Naive thymus-derived CD4-positive, alpha-beta T cell (primary cell): ENCODE results near the gene JAK1. TPM values are rescaled to one million over a fixed set of nuclear protein-coding genes. Genes with fewer than 3 reads are reported as not detected.

Experiments used
- ATAC-seq: fragments of 150-1000 bp; cut with Tn5 transposase; 2 replicates; pipeline ENCODE4 v1.10.0; 2021; ENCODE audit warnings: mild to moderate bottlenecking, moderate library complexity
- CTCF ChIA-PET: fragments of 350-600 bp; sonication (Branson Sonifier 250); formaldehyde crosslinking; loops from one replicate; lab custom pipeline; 2021; ENCODE audit warnings: antibody characterized with exemption; lab: Charles Lee
- POLR2A ChIA-PET: fragments of 350-600 bp; sonication (Branson Sonifier 250); formaldehyde crosslinking; loops from one replicate; lab custom pipeline; 2021; ENCODE audit warnings: antibody characterized with exemption, inconsistent platforms; lab: Charles Lee
- DNase-seq, 9 donors: peaks; one replicate each; pipeline versions ENCODE4 v3.0.0 to v3.0.0-alpha.2; 2020 to 2022; ENCODE audit warnings: mixed read lengths in 1 of 9
- H3K27ac ChIP-seq: one replicate; pipeline ENCODE4 v1.7.0; 2013; ENCODE audit warnings: mild to moderate bottlenecking, low read depth, low read length, moderate library complexity
- H3K27me3 ChIP-seq, 2 donors: one replicate each; pipeline ENCODE4 v1.7.0; 2013; ENCODE audit warnings: low read length in 2 of 2, mild to moderate bottlenecking in 2 of 2, moderate library complexity in 2 of 2; ENCODE audit not compliant: control insufficient read depth in 2 of 2, insufficient read depth in 2 of 2
- H3K36me3 ChIP-seq, 3 experiments: 1 replicate in 2 of 3; 2 replicates in 1 of 3; pipeline ENCODE4 v1.7.0; 2013; ENCODE audit warnings: low read length in 3 of 3, mild to moderate bottlenecking in 3 of 3, moderate library complexity in 1 of 3; ENCODE audit not compliant: insufficient read depth in 3 of 3, control insufficient read depth in 2 of 3
- H3K4me1 ChIP-seq, 2 donors: one replicate each; pipeline ENCODE4 v1.7.0; 2013; ENCODE audit warnings: low read length in 2 of 2, mild to moderate bottlenecking in 2 of 2, moderate library complexity in 1 of 2; ENCODE audit not compliant: control insufficient read depth in 2 of 2, insufficient read depth in 2 of 2
- H3K4me3 ChIP-seq: 2 replicates; pipeline ENCODE4 v1.7.0; 2013; ENCODE audit warnings: mild to moderate bottlenecking, low read length
- H3K9me3 ChIP-seq, 3 experiments: 1 replicate in 2 of 3; 2 replicates in 1 of 3; pipeline ENCODE4 v1.7.0; 2013; ENCODE audit warnings: low read length in 3 of 3; ENCODE audit not compliant: control insufficient read depth in 2 of 3
- H3K27ac Mint-ChIP-seq, 9 donors: one replicate each; pipeline ENCODE4 v1.8.0; 2020 to 2022; ENCODE audit warnings: mixed read lengths in 9 of 9, mild to moderate bottlenecking in 8 of 9, moderate library complexity in 5 of 9, inconsistent platforms in 2 of 9
- H3K27me3 Mint-ChIP-seq, 5 donors: one replicate each; pipeline ENCODE4 v1.8.0; 2021 to 2022; ENCODE audit warnings: mixed read lengths in 5 of 5, mild to moderate bottlenecking in 1 of 5
- H3K36me3 Mint-ChIP-seq, 5 donors: one replicate each; pipeline ENCODE4 v1.8.0; 2020 to 2022; ENCODE audit warnings: mixed read lengths in 5 of 5, mild to moderate bottlenecking in 3 of 5, inconsistent platforms in 1 of 5
- H3K4me1 Mint-ChIP-seq, 7 donors: one replicate each; pipeline ENCODE4 v1.8.0; 2020 to 2022; ENCODE audit warnings: mixed read lengths in 7 of 7, mild to moderate bottlenecking in 3 of 7, inconsistent platforms in 1 of 7
- H3K4me3 Mint-ChIP-seq, 10 donors: one replicate each; pipeline ENCODE4 v1.8.0; 2020 to 2022; ENCODE audit warnings: mild to moderate bottlenecking in 10 of 10, mixed read lengths in 10 of 10, moderate library complexity in 6 of 10, inconsistent platforms in 2 of 10
- H3K9me3 Mint-ChIP-seq, 11 donors: one replicate each; pipeline ENCODE4 v1.8.0; 2020 to 2022; ENCODE audit warnings: mixed read lengths in 11 of 11, mild to moderate bottlenecking in 4 of 11, inconsistent platforms in 1 of 11, moderate library complexity in 1 of 11
- intact Hi-C, 2 donors: fragments of 100-400 bp; cut with micrococcal nuclease; formaldehyde crosslinking; loops; one replicate each; pipeline ENCODE4 v1.15.1; 2023
- polyA plus RNA-seq, 2 donors: library from polyadenylated mRNA; unstranded; fragments of 300-500 nt; fragmentation: Illumina TruSeq; gene quantifications; one replicate each; pipeline ENCODE4 v1.2.3, GENCODE V29; 2021
- total RNA-seq, 6 experiments: library from RNA in 5 of 6; stranded (reverse) in 5 of 6; gene quantifications; 1 replicate in 5 of 6; 2 replicates in 1 of 6; pipeline ENCODE4 v1.2.3 and lab custom pipeline; 2021 to 2026

JAK1 gene
- total and polyA plus RNA-seq, 7 experiments from 2014 or later, result 197 to 365 (median 265) TPM

- ATAC-seq, result no peak
- H3K27me3 ChIP-seq, result no peaks in the 10 kb centered on the region
- Mint-ChIP-seq H3K4me1 (peaks cover 29 to 48% (median 39%) of the 10 kb centered on the region in 7 donors), H3K36me3 (peaks cover 20 to 72% (median 52%) of the 10 kb centered on the region in 5 donors), H3K4me3 (no peak overlapping the region), H3K27me3 (no peaks in the 10 kb centered on the region), H3K27ac (peak overlapping the region in 7 of 9 donors; percentile 32 to 88 (median 69)), H3K9me3 (peaks cover 0 to 5% (median 0%) of the 10 kb centered on the region in 11 donors)
- no peak overlapping the region for H3K27ac ChIP-seq
- intact Hi-C loops, result loop anchor here in 1 of 2 donors (5.0 kb wide), 1 partner anchor 61 kb away; no protein-coding TSS in a partner anchor
- no peaks in the 10 kb centered on the region for H3K9me3 ChIP-seq
- peaks cover 15 to 30% of the 10 kb centered on the region in 2 donors for H3K4me1 ChIP-seq
- peaks cover 16 to 72% (median 30%) of the 10 kb centered on the region in 3 experiments for H3K36me3 ChIP-seq
- H3K4me3 ChIP-seq, result no peak overlapping the region
- ChIA-PET POLR2A (no interaction called here), CTCF (no interaction called here)
- DNase-seq, result no peak
These were observed 104.7 kb downstream of the JAK1 start for GRCh38 chr1:64861611-64862010.

- Histone ChIP-seq H3K9me3 (no peaks in the 10 kb centered on the region), H3K27me3 (no peaks in the 10 kb centered on the region), H3K4me3 (no peak overlapping the region), H3K36me3 (peaks cover 44 to 95% (median 46%) of the 10 kb centered on the region in 3 experiments), H3K4me1 (peaks cover 0 to 7% of the 10 kb centered on the region in 2 donors), H3K27ac (no peak overlapping the region)
- H3K27ac Mint-ChIP-seq, result peak overlapping the region in 3 of 9 donors; percentile 26 to 67 (median 51)
- H3K4me3 Mint-ChIP-seq, result no peak overlapping the region
- no peak for DNase-seq
- peaks cover 19 to 77% (median 46%) of the 10 kb centered on the region in 5 donors for H3K36me3 Mint-ChIP-seq
- no peak for ATAC-seq
- peaks cover 8 to 29% (median 22%) of the 10 kb centered on the region in 7 donors for H3K4me1 Mint-ChIP-seq
- H3K27me3 Mint-ChIP-seq, result no peaks in the 10 kb centered on the region
- POLR2A ChIA-PET, result interaction anchor here (1.1 kb wide), 1 partner anchor 9 kb away, joined by 3 read pairs; no protein-coding TSS in a partner anchor
- CTCF ChIA-PET, result interaction anchor here (0.6 to 1.1 kb wide), 2 partner anchors 105 to 197 kb away, joined by 3 read pairs; no protein-coding TSS in a partner anchor
- H3K9me3 Mint-ChIP-seq, result peaks cover 0 to 7% (median 0%) of the 10 kb centered on the region in 11 donors
- intact Hi-C loops, result no loop called here
These were observed 109.0 kb downstream of the JAK1 start for GRCh38 chr1:64857347-64857746.

- H3K9me3 ChIP-seq, result no peaks in the 10 kb centered on the region
- no peak overlapping the region for H3K27ac ChIP-seq
- H3K27me3 ChIP-seq, result no peaks in the 10 kb centered on the region
- DNase-seq, result no peak
- peaks cover 0 to 7% of the 10 kb centered on the region in 2 donors for H3K4me1 ChIP-seq
- CTCF ChIA-PET, result interaction anchor here (1.1 kb wide), 1 partner anchor 106 kb away, joined by 3 read pairs; no protein-coding TSS in a partner anchor
- H3K36me3 ChIP-seq, result peaks cover 44 to 95% (median 46%) of the 10 kb centered on the region in 3 experiments
- Mint-ChIP-seq H3K4me3 (no peak overlapping the region), H3K9me3 (peaks cover 0 to 7% (median 0%) of the 10 kb centered on the region in 11 donors), H3K27me3 (no peaks in the 10 kb centered on the region), H3K36me3 (peaks cover 23 to 78% (median 46%) of the 10 kb centered on the region in 5 donors), H3K27ac (peak overlapping the region in 2 of 9 donors; percentile 20 to 67), H3K4me1 (peaks cover 5 to 23% (median 15%) of the 10 kb centered on the region in 7 donors)
- POLR2A ChIA-PET, result interaction anchor here (1.1 kb wide), 1 partner anchor 10 kb away, joined by 3 read pairs; no protein-coding TSS in a partner anchor
- no peak overlapping the region for H3K4me3 ChIP-seq
- ATAC-seq, result no peak
- intact Hi-C loops, result no loop called here
These were observed 109.8 kb downstream of the JAK1 start for GRCh38 chr1:64856553-64856952.

GRCh38 chr1:64855557-64855956 lies 110.8 kb downstream of the JAK1 start:
- Histone ChIP-seq H3K9me3 (no peaks in the 10 kb centered on the region), H3K27ac (no peak overlapping the region), H3K36me3 (peaks cover 44 to 95% (median 46%) of the 10 kb centered on the region in 3 experiments), H3K4me1 (peaks cover 0 to 7% of the 10 kb centered on the region in 2 donors), H3K27me3 (no peaks in the 10 kb centered on the region), H3K4me3 (no peak overlapping the region)
- Mint-ChIP-seq H3K4me3 (no peak overlapping the region), H3K27me3 (no peaks in the 10 kb centered on the region), H3K4me1 (peaks cover 1 to 15% (median 9%) of the 10 kb centered on the region in 7 donors), H3K9me3 (peaks cover 0 to 3% (median 0%) of the 10 kb centered on the region in 11 donors), H3K36me3 (peaks cover 17 to 77% (median 42%) of the 10 kb centered on the region in 5 donors), H3K27ac (no peak overlapping the region)
- no peak for ATAC-seq
- no peak for DNase-seq
- intact Hi-C loops, result no loop called here
- ChIA-PET POLR2A (interaction anchor here (0.6 kb wide), 2 partner anchors 8 to 113 kb away, joined by 3 read pairs; no protein-coding TSS in a partner anchor), CTCF (no interaction called here)

- Histone ChIP-seq H3K4me3 (no peak overlapping the region), H3K4me1 (peaks cover 0 to 5% of the 10 kb centered on the region in 2 donors), H3K27me3 (no peaks in the 10 kb centered on the region), H3K36me3 (peaks cover 40 to 99% (median 46%) of the 10 kb centered on the region in 3 experiments), H3K27ac (no peak overlapping the region), H3K9me3 (no peaks in the 10 kb centered on the region)
- H3K4me1 Mint-ChIP-seq, result peaks cover 0 to 12% (median 6%) of the 10 kb centered on the region in 7 donors
- ATAC-seq, result no peak
- intact Hi-C loops, result no loop called here
- ChIA-PET POLR2A (no interaction called here), CTCF (no interaction called here)
- no peaks in the 10 kb centered on the region for H3K27me3 Mint-ChIP-seq
- DNase-seq, result no peak
- H3K27ac Mint-ChIP-seq, result peak overlapping the region in 7 of 9 donors; percentile 17 to 88 (median 65)
- H3K36me3 Mint-ChIP-seq, result peaks cover 14 to 83% (median 37%) of the 10 kb centered on the region in 5 donors
- no peak overlapping the region for H3K4me3 Mint-ChIP-seq
- peaks cover 0 to 3% (median 0%) of the 10 kb centered on the region in 11 donors for H3K9me3 Mint-ChIP-seq
These were observed 111.7 kb downstream of the JAK1 start for GRCh38 chr1:64854674-64855073.

GRCh38 chr1:64851664-64852063 lies 114.7 kb downstream of the JAK1 start:
- H3K4me1 ChIP-seq, result no peaks in the 10 kb centered on the region
- H3K27me3 ChIP-seq, result no peaks in the 10 kb centered on the region
- CTCF ChIA-PET, result no interaction called here
- no peak for ATAC-seq
- no peak overlapping the region for H3K27ac ChIP-seq
- H3K9me3 Mint-ChIP-seq, result peaks cover 0 to 2% (median 0%) of the 10 kb centered on the region in 11 donors
- peak overlapping the region in 7 of 9 donors; percentile 33 to 65 (median 56) for H3K27ac Mint-ChIP-seq
- intact Hi-C loops, result no loop called here
- peaks cover 8 to 74% (median 19%) of the 10 kb centered on the region in 5 donors for H3K36me3 Mint-ChIP-seq
- no peak overlapping the region for H3K4me3 ChIP-seq
- DNase-seq, result no peak
- H3K36me3 ChIP-seq, result peaks cover 27 to 99% (median 32%) of the 10 kb centered on the region in 3 experiments
- H3K4me3 Mint-ChIP-seq, result no peak overlapping the region
- H3K4me1 Mint-ChIP-seq, result peaks cover 0 to 6% (median 3%) of the 10 kb centered on the region in 7 donors
- no peaks in the 10 kb centered on the region for H3K9me3 ChIP-seq
- no peaks in the 10 kb centered on the region for H3K27me3 Mint-ChIP-seq
- POLR2A ChIA-PET, result interaction anchor here (1.1 kb wide), 1 partner anchor 199 kb away, joined by 4 read pairs; no protein-coding TSS in a partner anchor
